ENCODE data around the gene TLE4.

TLE4 gene

GRCh38 chr9:79694208-79694607, 122.4 kb downstream of the TLE4 start:
- H3K36me3 ChIP-seq (replicated peaks): no peaks in the 10 kb centered on the region
- in situ Hi-C loops (cut with HindIII; ENCODE audit: low pct_ligation_motif_present, low sequenced_read_pairs): no loop called here
- H3K27ac ChIP-seq: no peak overlapping the region
- no peak for TF ChIP-seq CTCF (IDR thresholded peaks at IDR 0.05; ENCODE audit: low read depth, low read length, missing control alignments)
- no peak for DNase-seq
- H3K4me3 ChIP-seq (ENCODE audit: low read depth, low read length): no peak overlapping the region
- H3K27me3 ChIP-seq (replicated peaks): no peaks in the 10 kb centered on the region

GRCh38 chr9:79694676-79695400, 123.1 kb downstream of the TLE4 start:
- H3K4me3 ChIP-seq (ENCODE audit: low read depth, low read length): no peak overlapping the region
- TF ChIP-seq CTCF (IDR thresholded peaks at IDR 0.05; ENCODE audit: low read depth, low read length, missing control alignments): peak; percentile 10
- H3K36me3 ChIP-seq (replicated peaks): no peaks in the 10 kb centered on the region
- no peak overlapping the region for H3K27ac ChIP-seq
- in situ Hi-C loops (cut with HindIII; ENCODE audit: low pct_ligation_motif_present, low sequenced_read_pairs): no loop called here
- peak; percentile 90 for DNase-seq
- no peaks in the 10 kb centered on the region for H3K27me3 ChIP-seq (replicated peaks)

- H3K27me3 ChIP-seq (replicated peaks): no peaks in the 10 kb centered on the region
- no peaks in the 10 kb centered on the region for H3K36me3 ChIP-seq (replicated peaks)
- no peak overlapping the region for H3K27ac ChIP-seq
- H3K4me3 ChIP-seq (ENCODE audit: low read depth, low read length): no peak overlapping the region
- TF ChIP-seq CTCF (IDR thresholded peaks at IDR 0.05; ENCODE audit: low read depth, low read length, missing control alignments): no peak
- in situ Hi-C loops (cut with HindIII; ENCODE audit: low pct_ligation_motif_present, low sequenced_read_pairs): no loop called here
- no peak for DNase-seq
These were observed 123.9 kb downstream of the TLE4 start for GRCh38 chr9:79695531-79696175.

- TF ChIP-seq CTCF (IDR thresholded peaks at IDR 0.05; ENCODE audit: low read depth, low read length, missing control alignments): no peak
- no peaks in the 10 kb centered on the region for H3K27me3 ChIP-seq (replicated peaks)
- no peak overlapping the region for H3K4me3 ChIP-seq (ENCODE audit: low read depth, low read length)
- H3K36me3 ChIP-seq (replicated peaks): no peaks in the 10 kb centered on the region
- DNase-seq: no peak
- H3K27ac ChIP-seq: no peak overlapping the region
- in situ Hi-C loops (cut with HindIII; ENCODE audit: low pct_ligation_motif_present, low sequenced_read_pairs): no loop called here
These were observed 127.2 kb downstream of the TLE4 start for GRCh38 chr9:79698967-79699366.

GRCh38 chr9:79699479-79699878, 127.7 kb downstream of the TLE4 start:
- in situ Hi-C loops (cut with HindIII; ENCODE audit: low pct_ligation_motif_present, low sequenced_read_pairs): no loop called here
- H3K27ac ChIP-seq: no peak overlapping the region
- H3K36me3 ChIP-seq (replicated peaks): no peaks in the 10 kb centered on the region
- TF ChIP-seq CTCF (IDR thresholded peaks at IDR 0.05; ENCODE audit: low read depth, low read length, missing control alignments): no peak
- H3K27me3 ChIP-seq (replicated peaks): no peaks in the 10 kb centered on the region
- no peak overlapping the region for H3K4me3 ChIP-seq (ENCODE audit: low read depth, low read length)
- DNase-seq: no peak
